A549 (cell line): Measurements from ENCODE around the gene AQP2. TPM values are rescaled to one million over a fixed set of nuclear protein-coding genes. Genes with fewer than 3 reads are reported as not detected.

Experiments used
- ATAC-seq, 2 experiments: fragments of 200-7000 bp in 1 of 2; fragments of >200 bp in 1 of 2; cut with Nextera tagmentation in 1 of 2; cut with Tn5 transposase in 1 of 2; 3 replicates each; pipeline versions ENCODE4 v1.8.0 to v1.9.1; 2018 to 2020; ENCODE audit warnings: mild to moderate bottlenecking in 1 of 2, moderate library complexity in 1 of 2
- CTCF ChIA-PET: fragments of 300-600 bp; sonication (Branson Sonifier 250); formaldehyde crosslinking; extraction: SDS; loops from one replicate; lab custom pipeline; 2021; ENCODE audit warnings: antibody characterized with exemption, inconsistent platforms; lab: Yijun Ruan, JAX
- POLR2A ChIA-PET: fragments of 350-600 bp; formaldehyde crosslinking; extraction: SDS; loops from one replicate; lab custom pipeline; 2021; ENCODE audit warnings: antibody characterized with exemption, inconsistent platforms; lab: Yijun Ruan, JAX
- DNase-seq, 2 experiments: peaks; one replicate each; pipeline versions ENCODE4 v3.0.0 to v3.0.0-alpha.2; 2011 to 2016; ENCODE audit warnings: low read depth in 1 of 2, low spot score in 1 of 2
- FAIRE-seq: peaks from 2 replicates; lab custom pipeline; 2011; peaks lifted over from hg19 to GRCh38; lab: Jason Lieb, UNC
- H3K27ac ChIP-seq, 2 experiments: fragments of >200 bp; sonication (Bioruptor Twin); formaldehyde crosslinking; 3 replicates each; pipeline ENCODE4 v1.5.1; 2016 to 2017
- H3K4me1 ChIP-seq: fragments of >200 bp; sonication (Bioruptor Twin); formaldehyde crosslinking; 3 replicates; pipeline ENCODE4 v1.6.1; 2016
- H3K4me2 ChIP-seq: fragments of >200 bp; sonication (Bioruptor Twin); formaldehyde crosslinking; 3 replicates; pipeline ENCODE4 v1.6.1; 2016
- H3K4me3 ChIP-seq: fragments of >200 bp; sonication (Bioruptor Twin); formaldehyde crosslinking; 3 replicates; pipeline ENCODE4 v1.5.1; 2016
- H3K9me3 ChIP-seq: fragments of >200 bp; sonication (Bioruptor Twin); formaldehyde crosslinking; 3 replicates; pipeline ENCODE4 v1.6.1; 2016
- CBX8 ChIP-seq: fragments of 200-600 bp; sonication (generic); IDR thresholded peaks from 2 replicates; pipeline ENCODE4 v1.6.1; 2016
- CEBPB ChIP-seq, 2 experiments: fragments of >200 bp in 1 of 2; sonication (Bioruptor Twin) in 1 of 2; formaldehyde crosslinking in 1 of 2; IDR thresholded peaks; 2 replicates each; pipeline ENCODE4 v1.6.1; 2012 to 2016
- CHD2 ChIP-seq: fragments of 150-350 bp; IDR thresholded peaks from 2 replicates; pipeline ENCODE4 v1.6.1; 2014; ENCODE audit warnings: low read length; ENCODE audit not compliant: partially characterized antibody
- EHF ChIP-seq: fragments of 250-450 bp; sonication (Bioruptor Pico); IDR thresholded peaks from 2 replicates; pipeline ENCODE4 v1.5.0; 2020; ENCODE audit warnings: mild to moderate bottlenecking
- EHMT2 ChIP-seq: fragments of 200-600 bp; sonication (generic); IDR thresholded peaks from 2 replicates; pipeline ENCODE4 v1.6.1; 2016; ENCODE audit warnings: antibody characterized with exemption, low read depth, mild to moderate bottlenecking, moderate library complexity
- EP300 ChIP-seq, 2 experiments: fragments of >200 bp; sonication (Bioruptor Twin); formaldehyde crosslinking; IDR thresholded peaks; 2 replicates in 1 of 2; 3 replicates in 1 of 2; pipeline ENCODE4 v1.6.1; 2016 to 2017
- ESRRA ChIP-seq: fragments of 150-350 bp; IDR thresholded peaks from 2 replicates; pipeline ENCODE4 v1.6.1; 2014; ENCODE audit warnings: mild to moderate bottlenecking, low read length, borderline replicate concordance
- FOSB ChIP-seq: fragments of 250-450 bp; sonication (Bioruptor Pico); IDR thresholded peaks from 2 replicates; pipeline ENCODE4 v1.5.0; 2020; ENCODE audit warnings: mild to moderate bottlenecking, moderate library complexity
- FOSL2 ChIP-seq, 2 experiments: fragments of 450-650 bp in 1 of 2; fragments of >200 bp in 1 of 2; sonication (Bioruptor Twin) in 1 of 2; formaldehyde crosslinking; IDR thresholded peaks; 2 replicates each; pipeline versions ENCODE4 v1.5.0 to v1.6.1; 2016 to 2020; ENCODE audit warnings: mild to moderate bottlenecking in 1 of 2, moderate library complexity in 1 of 2
- FOXS1 ChIP-seq: fragments of 250-450 bp; sonication (Bioruptor Pico); IDR thresholded peaks from 2 replicates; pipeline ENCODE4 v1.5.0; 2020; ENCODE audit warnings: mild to moderate bottlenecking, moderate library complexity
- GATA3 ChIP-seq: IDR thresholded peaks from 2 replicates; pipeline ENCODE4 v1.6.1; 2012; ENCODE audit warnings: borderline replicate concordance
- HDAC2 ChIP-seq: fragments of 200-600 bp; sonication (generic); IDR thresholded peaks from 2 replicates; pipeline ENCODE4 v1.6.1; 2016
- HOXA7 ChIP-seq: fragments of 250-450 bp; sonication (Bioruptor Pico); IDR thresholded peaks from 2 replicates; pipeline ENCODE4 v1.5.0; 2020; ENCODE audit warnings: mild to moderate bottlenecking, moderate library complexity
- JUNB ChIP-seq: fragments of >200 bp; sonication (Bioruptor Twin); formaldehyde crosslinking; IDR thresholded peaks from 2 replicates; pipeline ENCODE4 v1.6.1; 2016
- MAZ ChIP-seq: fragments of 150-350 bp; IDR thresholded peaks from 2 replicates; pipeline ENCODE4 v1.6.1; 2014; ENCODE audit warnings: antibody characterized with exemption, low read depth, low read length, borderline replicate concordance
- MYC ChIP-seq: IDR thresholded peaks from 2 replicates; pipeline ENCODE4 v1.6.1; 2012; ENCODE audit warnings: mild to moderate bottlenecking, inconsistent platforms, low read length, improper control_type of control experiment, borderline replicate concordance
- NPAS2 ChIP-seq: fragments of 250-450 bp; sonication (Bioruptor Pico); IDR thresholded peaks from 2 replicates; pipeline ENCODE4 v1.8.0; 2022; ENCODE audit warnings: mild to moderate bottlenecking, moderate library complexity, borderline replicate concordance
- NR3C1 ChIP-seq: fragments of >200 bp; sonication (Bioruptor Twin); formaldehyde crosslinking; IDR thresholded peaks from 3 replicates; pipeline ENCODE4 v1.6.1; 2017
- POLR2A ChIP-seq: IDR thresholded peaks from 2 replicates; pipeline ENCODE4 v1.6.1; 2012; ENCODE audit warnings: mild to moderate bottlenecking, low read length
- POLR2AphosphoS2 ChIP-seq: conservative IDR thresholded peaks from 2 replicates; pipeline ENCODE4 v1.6.1; 2012; ENCODE audit warnings: low read length, improper control_type of control experiment, inconsistent platforms
- RARB ChIP-seq: fragments of 250-450 bp; sonication (Bioruptor Pico); IDR thresholded peaks from 2 replicates; pipeline ENCODE4 v1.8.0; 2021; ENCODE audit warnings: mild to moderate bottlenecking, moderate library complexity
- RCOR1 ChIP-seq: fragments of 150-350 bp; IDR thresholded peaks from 2 replicates; pipeline ENCODE4 v1.6.1; 2014; ENCODE audit warnings: antibody characterized with exemption, low read length, low read depth
- SMC3 ChIP-seq: fragments of >200 bp; sonication (Bioruptor Twin); formaldehyde crosslinking; IDR thresholded peaks from 3 replicates; pipeline ENCODE4 v1.6.1; 2018; ENCODE audit warnings: inconsistent platforms
- TFCP2L1 ChIP-seq: fragments of 250-450 bp; sonication (Bioruptor Pico); IDR thresholded peaks from 2 replicates; pipeline ENCODE4 v1.5.0; 2021; ENCODE audit warnings: mild to moderate bottlenecking
- TP53 ChIP-seq: fragments of 250-450 bp; sonication (Bioruptor Pico); IDR thresholded peaks from 2 replicates; pipeline ENCODE4 v1.5.0; 2021; ENCODE audit warnings: mild to moderate bottlenecking, moderate library complexity
- ZSCAN20 ChIP-seq: fragments of 250-450 bp; sonication (Bioruptor Pico); IDR thresholded peaks from 2 replicates; pipeline ENCODE4 v1.8.0; 2022; ENCODE audit warnings: mild to moderate bottlenecking, moderate library complexity
- WGBS: methylation state at CpG from one replicate; pipeline ENCODE4 v1.1.6; 2017; ENCODE audit errors: missing lambda C conversion rate; 5-methylcytosine and 5-hydroxymethylcytosine counted together
- polyA plus RNA-seq, 4 experiments: library from polyadenylated mRNA; depleted of rRNA in 3 of 4; stranded (reverse); fragments of >200 nt; fragmentation: RNase III in 1 of 4; extraction: RNeasy Plus Mini Kit Qiagen cat#74134 plus additional on column Dnase treatment in 1 of 4; gene quantifications; 2 replicates in 3 of 4; 3 replicates in 1 of 4; pipeline ENCODE4 v1.2.3, GENCODE V29; 2011 to 2017
- TF ChIP-seq, protein P1 (sequence below): fragments of 150-350 bp; IDR thresholded peaks from 2 replicates; pipeline ENCODE4 v1.6.1; 2014; ENCODE audit warnings: low read depth, mild to moderate bottlenecking, low read length
- TF ChIP-seq, protein P2 (sequence below): fragments of >200 bp; sonication (Bioruptor Twin); formaldehyde crosslinking; IDR thresholded peaks from 2 replicates; pipeline ENCODE4 v1.6.1; 2016
- TF ChIP-seq, protein P3 (sequence below): IDR thresholded peaks from 2 replicates; pipeline ENCODE4 v1.6.1; 2012
- TF ChIP-seq, protein P4 (sequence below): fragments of 200-600 bp; sonication (generic); IDR thresholded peaks from 2 replicates; pipeline ENCODE4 v1.6.1; 2016; ENCODE audit warnings: antibody characterized with exemption, mild to moderate bottlenecking, moderate library complexity
- TF ChIP-seq, protein P5 (sequence below): IDR thresholded peaks from 2 replicates; pipeline ENCODE4 v1.6.1; 2012

AQP2 gene
- polyA plus RNA-seq, 2 of the 4 experiments (the other 2 are of a cell fraction): not detected

DNA sequence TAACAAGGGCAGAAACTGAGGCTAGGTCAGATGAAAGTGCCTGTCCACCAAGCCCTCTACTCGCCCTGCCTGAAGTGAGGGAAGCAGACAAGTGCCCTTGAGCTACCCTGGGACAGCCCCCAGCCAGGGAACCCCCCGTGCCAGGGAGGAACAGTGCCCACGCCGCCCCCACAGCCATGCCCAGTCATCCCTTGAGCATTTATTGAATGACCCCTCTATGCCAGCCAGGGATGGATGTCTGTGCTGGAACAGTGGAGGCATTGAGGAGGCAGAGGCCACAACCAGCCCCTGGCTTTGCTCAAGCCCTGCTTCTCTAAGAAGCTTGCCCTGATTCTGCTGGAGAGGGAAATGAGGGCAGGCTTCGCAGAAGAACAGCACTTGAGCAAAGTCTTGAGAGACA is 18.5 kb downstream of the AQP2 start:
- WGBS: 63% methylated on average over 4 of the region's 5 CpGs
- Histone ChIP-seq H3K4me1 (peaks cover 4% of the 10 kb centered on the region; the same call in 1 of the 3 replicates), H3K9me3 (no peaks in the 10 kb centered on the region), H3K4me3 (no peak overlapping the region), H3K4me2 (no peak overlapping the region), H3K27ac (no peak overlapping the region)
- ChIA-PET CTCF (interaction anchor here (1.0 to 29.8 kb wide), 16 partner anchors 13 to 346 kb away, joined by 3 to 708 read pairs (median 47); partner anchors contain the start of genes AQP2, ASIC1 and SMARCD1), POLR2A (no interaction called here)
- ATAC-seq: no peak
- no peak for FAIRE-seq
- DNase-seq: no peak
- no peak for TF ChIP-seq MAZ
- TF ChIP-seq CHD2: no peak
- no peak for TF ChIP-seq TP53 (CRISPR knock-in tag)
- no peak for TF ChIP-seq TFCP2L1 (CRISPR knock-in tag)
- no peak for TF ChIP-seq NR3C1
- TF ChIP-seq, protein P1, sequence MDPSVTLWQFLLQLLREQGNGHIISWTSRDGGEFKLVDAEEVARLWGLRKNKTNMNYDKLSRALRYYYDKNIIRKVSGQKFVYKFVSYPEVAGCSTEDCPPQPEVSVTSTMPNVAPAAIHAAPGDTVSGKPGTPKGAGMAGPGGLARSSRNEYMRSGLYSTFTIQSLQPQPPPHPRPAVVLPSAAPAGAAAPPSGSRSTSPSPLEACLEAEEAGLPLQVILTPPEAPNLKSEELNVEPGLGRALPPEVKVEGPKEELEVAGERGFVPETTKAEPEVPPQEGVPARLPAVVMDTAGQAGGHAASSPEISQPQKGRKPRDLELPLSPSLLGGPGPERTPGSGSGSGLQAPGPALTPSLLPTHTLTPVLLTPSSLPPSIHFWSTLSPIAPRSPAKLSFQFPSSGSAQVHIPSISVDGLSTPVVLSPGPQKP: no peak
- TF ChIP-seq, protein P2, sequence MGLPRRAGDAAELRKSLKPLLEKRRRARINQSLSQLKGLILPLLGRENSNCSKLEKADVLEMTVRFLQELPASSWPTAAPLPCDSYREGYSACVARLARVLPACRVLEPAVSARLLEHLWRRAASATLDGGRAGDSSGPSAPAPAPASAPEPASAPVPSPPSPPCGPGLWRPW: no peak
- no peak for TF ChIP-seq SMC3
- no peak for TF ChIP-seq ZSCAN20
- no peak for TF ChIP-seq EP300 (IDR thresholded peaks at IDR 0.05)
- no peak for TF ChIP-seq CBX8
- no peak for TF ChIP-seq JUNB

DNA sequence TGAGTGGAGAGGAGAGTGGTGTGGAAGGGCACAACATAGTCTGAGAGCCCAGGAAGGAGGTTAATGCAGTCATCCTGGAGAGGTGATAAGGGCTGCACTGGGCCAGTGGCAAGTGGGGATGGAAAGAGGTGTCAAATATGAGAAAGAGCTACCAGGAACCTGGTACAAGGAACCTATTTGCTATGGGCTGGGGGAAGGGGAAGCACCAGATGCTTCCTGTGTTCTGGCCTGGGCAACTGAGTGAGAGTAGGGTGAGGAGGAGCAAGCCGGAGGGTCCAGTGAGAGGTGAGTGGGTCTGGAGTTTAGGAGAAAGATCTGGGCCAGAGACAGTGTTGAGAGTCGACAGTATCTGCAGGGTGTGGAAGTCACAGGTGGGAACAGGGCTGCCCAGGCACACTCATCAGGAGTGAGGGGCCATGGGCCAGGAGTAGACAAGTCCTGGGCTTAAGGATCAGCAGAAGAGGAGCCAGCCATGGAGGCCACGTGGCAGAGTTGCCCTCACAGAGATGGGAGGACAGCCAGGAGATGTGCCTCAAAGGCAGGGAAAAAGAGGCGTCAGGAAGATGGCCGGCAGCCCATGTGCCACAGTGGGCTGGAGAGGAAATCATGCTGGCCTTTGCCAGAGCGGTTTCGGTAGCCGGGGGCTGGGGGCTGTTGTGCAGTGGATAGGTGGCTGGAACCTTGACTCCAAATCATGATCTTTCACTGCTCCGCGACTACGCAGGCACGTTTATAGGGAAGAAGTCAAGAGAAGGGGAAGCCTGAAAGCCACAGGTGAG is 19.3 kb downstream of the AQP2 start:
- H3K4me3 ChIP-seq: no peak overlapping the region
- WGBS: 80% methylated on average over 12 of the region's 12 CpGs
- H3K27ac ChIP-seq: no peak overlapping the region
- no peak for DNase-seq
- TF ChIP-seq FOXS1 (CRISPR knock-in tag) (no peak), RCOR1 (no peak), GATA3 (no peak), CEBPB (IDR thresholded peaks at IDR 0.05) (no peak), POLR2AphosphoS2 (no peak), EHF (CRISPR knock-in tag) (no peak), RARB (no peak), HDAC2 (no peak), FOSB (CRISPR knock-in tag) (no peak), EHMT2 (no peak), POLR2A (no peak), MYC (no peak), FOSL2 (IDR thresholded peaks at IDR 0.05) (no peak), FOSL2 (CRISPR knock-in tag; IDR thresholded peaks at IDR 0.05) (no peak), HOXA7 (CRISPR knock-in tag) (no peak), ESRRA (no peak), NPAS2 (CRISPR knock-in tag) (no peak)
- TF ChIP-seq, protein P3, sequence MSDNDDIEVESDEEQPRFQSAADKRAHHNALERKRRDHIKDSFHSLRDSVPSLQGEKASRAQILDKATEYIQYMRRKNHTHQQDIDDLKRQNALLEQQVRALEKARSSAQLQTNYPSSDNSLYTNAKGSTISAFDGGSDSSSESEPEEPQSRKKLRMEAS: no peak
- TF ChIP-seq, protein P4, sequence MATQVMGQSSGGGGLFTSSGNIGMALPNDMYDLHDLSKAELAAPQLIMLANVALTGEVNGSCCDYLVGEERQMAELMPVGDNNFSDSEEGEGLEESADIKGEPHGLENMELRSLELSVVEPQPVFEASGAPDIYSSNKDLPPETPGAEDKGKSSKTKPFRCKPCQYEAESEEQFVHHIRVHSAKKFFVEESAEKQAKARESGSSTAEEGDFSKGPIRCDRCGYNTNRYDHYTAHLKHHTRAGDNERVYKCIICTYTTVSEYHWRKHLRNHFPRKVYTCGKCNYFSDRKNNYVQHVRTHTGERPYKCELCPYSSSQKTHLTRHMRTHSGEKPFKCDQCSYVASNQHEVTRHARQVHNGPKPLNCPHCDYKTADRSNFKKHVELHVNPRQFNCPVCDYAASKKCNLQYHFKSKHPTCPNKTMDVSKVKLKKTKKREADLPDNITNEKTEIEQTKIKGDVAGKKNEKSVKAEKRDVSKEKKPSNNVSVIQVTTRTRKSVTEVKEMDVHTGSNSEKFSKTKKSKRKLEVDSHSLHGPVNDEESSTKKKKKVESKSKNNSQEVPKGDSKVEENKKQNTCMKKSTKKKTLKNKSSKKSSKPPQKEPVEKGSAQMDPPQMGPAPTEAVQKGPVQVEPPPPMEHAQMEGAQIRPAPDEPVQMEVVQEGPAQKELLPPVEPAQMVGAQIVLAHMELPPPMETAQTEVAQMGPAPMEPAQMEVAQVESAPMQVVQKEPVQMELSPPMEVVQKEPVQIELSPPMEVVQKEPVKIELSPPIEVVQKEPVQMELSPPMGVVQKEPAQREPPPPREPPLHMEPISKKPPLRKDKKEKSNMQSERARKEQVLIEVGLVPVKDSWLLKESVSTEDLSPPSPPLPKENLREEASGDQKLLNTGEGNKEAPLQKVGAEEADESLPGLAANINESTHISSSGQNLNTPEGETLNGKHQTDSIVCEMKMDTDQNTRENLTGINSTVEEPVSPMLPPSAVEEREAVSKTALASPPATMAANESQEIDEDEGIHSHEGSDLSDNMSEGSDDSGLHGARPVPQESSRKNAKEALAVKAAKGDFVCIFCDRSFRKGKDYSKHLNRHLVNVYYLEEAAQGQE: no peak
- TF ChIP-seq, protein P5, sequence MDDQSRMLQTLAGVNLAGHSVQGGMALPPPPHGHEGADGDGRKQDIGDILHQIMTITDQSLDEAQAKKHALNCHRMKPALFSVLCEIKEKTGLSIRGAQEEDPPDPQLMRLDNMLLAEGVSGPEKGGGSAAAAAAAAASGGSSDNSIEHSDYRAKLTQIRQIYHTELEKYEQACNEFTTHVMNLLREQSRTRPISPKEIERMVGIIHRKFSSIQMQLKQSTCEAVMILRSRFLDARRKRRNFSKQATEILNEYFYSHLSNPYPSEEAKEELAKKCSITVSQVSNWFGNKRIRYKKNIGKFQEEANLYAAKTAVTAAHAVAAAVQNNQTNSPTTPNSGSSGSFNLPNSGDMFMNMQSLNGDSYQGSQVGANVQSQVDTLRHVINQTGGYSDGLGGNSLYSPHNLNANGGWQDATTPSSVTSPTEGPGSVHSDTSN: no peak
- no peak overlapping the region for H3K4me2 ChIP-seq
- FAIRE-seq: no peak
- ChIA-PET CTCF (interaction anchor here (1.0 to 29.8 kb wide), 10 partner anchors 14 to 139 kb away, joined by 3 to 708 read pairs (median 98); partner anchors contain the start of genes AQP2, ASIC1 and SMARCD1), POLR2A (no interaction called here)
- H3K4me1 ChIP-seq: peaks cover 4% of the 10 kb centered on the region; the same call in 1 of the 3 replicates
- no peaks in the 10 kb centered on the region for H3K9me3 ChIP-seq
- no peak for ATAC-seq
